K562 (cell line): Measurements from ENCODE around the gene DLK2.

Experiments
- HDAC1 ChIP-seq, 2 experiments: fragments of 450-650 bp; IDR thresholded peaks; 2 replicates each; pipeline ENCODE4 v1.6.1; 2016 to 2017; ENCODE audit warnings: inconsistent platforms in 1 of 2, mild to moderate bottlenecking in 1 of 2, moderate library complexity in 1 of 2
- KDM5B ChIP-seq: fragments of 200-600 bp; sonication (generic); IDR thresholded peaks from 2 replicates; pipeline ENCODE4 v1.6.1; 2012; ENCODE audit warnings: low read depth, mild to moderate bottlenecking, moderate library complexity, low read length, control low read depth, inconsistent platforms; ENCODE audit not compliant: insufficient replicate concordance
- NBN ChIP-seq: fragments of 450-650 bp; IDR thresholded peaks from 2 replicates; pipeline ENCODE4 v1.6.1; 2016; ENCODE audit warnings: low read depth, mild to moderate bottlenecking
- SIN3B ChIP-seq: fragments of 450-650 bp; IDR thresholded peaks from 2 replicates; pipeline ENCODE4 v1.6.1; 2017; ENCODE audit warnings: low read depth, mild to moderate bottlenecking, moderate library complexity
- ZBTB8A ChIP-seq: fragments of 450-650 bp; IDR thresholded peaks from 2 replicates; pipeline ENCODE4 v1.6.1; 2018; ENCODE audit warnings: mild to moderate bottlenecking, moderate library complexity; ENCODE audit not compliant: partially characterized antibody
- TF ChIP-seq, protein P1 (sequence below): IDR thresholded peaks from 2 replicates; pipeline ENCODE4 v1.6.1; 2012; ENCODE audit warnings: low read depth, low read length, improper control_type of control experiment, borderline replicate concordance
- TF ChIP-seq, protein P2 (sequence below), 3 experiments: IDR thresholded peaks in 2 of 3; conservative IDR thresholded peaks in 1 of 3; 2 replicates each; pipeline ENCODE4 v1.5.1; 2011 to 2012; ENCODE audit warnings: low read length in 3 of 3, mild to moderate bottlenecking in 3 of 3, control low read depth in 2 of 3, improper control_type of control experiment in 1 of 3, inconsistent platforms in 1 of 3, low read depth in 1 of 3, mixed read lengths in 1 of 3, moderate library complexity in 1 of 3; ENCODE audit not compliant: insufficient read depth in 2 of 3
- TF ChIP-seq, protein P3 (sequence below): fragments of 450-650 bp; formaldehyde crosslinking; IDR thresholded peaks from 2 replicates; pipeline ENCODE4 v1.4.0; 2022; ENCODE audit warnings: missing genetic modification characterization
- TF ChIP-seq, protein P4 (sequence below): fragments of 150-350 bp; IDR thresholded peaks from 2 replicates; pipeline ENCODE4 v1.6.1; 2014; ENCODE audit warnings: low read depth, mild to moderate bottlenecking, low read length, borderline replicate concordance
- TF ChIP-seq, protein P5 (sequence below): sonication (generic); formaldehyde crosslinking; IDR thresholded peaks from 2 replicates; pipeline ENCODE4 v1.9.0; 2022; ENCODE audit warnings: mild to moderate bottlenecking, missing genetic modification reagents
- TF ChIP-seq, protein P6 (sequence below): fragments of 450-650 bp; IDR thresholded peaks from 2 replicates; pipeline ENCODE4 v1.6.1; 2016

DNA sequence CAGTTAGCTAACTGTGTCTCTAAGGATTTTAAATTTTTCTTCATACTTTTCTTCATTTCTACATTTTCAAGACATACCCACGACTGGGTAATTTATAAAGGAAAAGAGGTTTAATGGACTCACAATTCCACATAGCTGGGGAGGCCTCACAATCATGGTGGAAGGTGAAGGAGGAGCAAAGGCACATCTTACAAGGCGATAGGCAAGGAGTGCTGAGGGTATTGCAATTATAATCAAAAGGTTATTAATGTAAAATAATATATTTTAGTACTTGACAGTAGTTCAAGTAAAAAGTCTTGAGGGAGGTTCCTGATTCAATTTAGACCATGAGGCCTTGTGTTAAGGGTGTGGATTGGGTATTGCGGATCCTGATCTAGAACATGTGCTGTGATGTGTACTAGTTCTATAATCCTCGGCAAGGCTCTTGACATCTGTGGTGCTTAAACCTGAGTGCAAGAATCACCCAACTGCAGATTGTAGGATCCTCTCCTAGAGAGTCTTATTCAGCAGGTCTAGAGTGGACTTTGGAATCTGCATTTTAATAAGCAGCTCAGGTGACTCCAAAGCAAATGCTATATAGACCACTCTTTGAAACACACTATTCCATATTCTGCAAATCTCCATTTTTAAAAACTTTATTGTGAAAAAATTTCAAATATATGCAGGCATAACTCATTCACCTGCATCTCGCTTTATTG lies 35.2 kb downstream of the DLK2 start:
- TF ChIP-seq, protein P1, sequence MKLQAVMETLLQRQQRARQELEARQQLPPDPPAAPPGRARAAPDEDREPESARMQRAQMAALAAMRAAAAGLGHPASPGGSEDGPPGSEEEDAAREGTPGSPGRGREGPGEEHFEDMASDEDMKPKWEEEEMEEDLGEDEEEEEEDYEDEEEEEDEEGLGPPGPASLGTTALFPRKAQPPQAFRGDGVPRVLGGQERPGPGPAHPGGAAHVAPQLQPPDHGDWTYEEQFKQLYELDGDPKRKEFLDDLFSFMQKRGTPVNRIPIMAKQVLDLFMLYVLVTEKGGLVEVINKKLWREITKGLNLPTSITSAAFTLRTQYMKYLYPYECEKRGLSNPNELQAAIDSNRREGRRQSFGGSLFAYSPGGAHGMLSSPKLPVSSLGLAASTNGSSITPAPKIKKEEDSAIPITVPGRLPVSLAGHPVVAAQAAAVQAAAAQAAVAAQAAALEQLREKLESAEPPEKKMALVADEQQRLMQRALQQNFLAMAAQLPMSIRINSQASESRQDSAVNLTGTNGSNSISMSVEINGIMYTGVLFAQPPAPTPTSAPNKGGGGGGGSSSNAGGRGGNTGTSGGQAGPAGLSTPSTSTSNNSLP, result no peak
- TF ChIP-seq KDM5B (no peak), SIN3B (no peak), HDAC1 (IDR thresholded peaks at IDR 0.05) (no peak), NBN (no peak), ZBTB8A (no peak)
- TF ChIP-seq, protein P2, sequence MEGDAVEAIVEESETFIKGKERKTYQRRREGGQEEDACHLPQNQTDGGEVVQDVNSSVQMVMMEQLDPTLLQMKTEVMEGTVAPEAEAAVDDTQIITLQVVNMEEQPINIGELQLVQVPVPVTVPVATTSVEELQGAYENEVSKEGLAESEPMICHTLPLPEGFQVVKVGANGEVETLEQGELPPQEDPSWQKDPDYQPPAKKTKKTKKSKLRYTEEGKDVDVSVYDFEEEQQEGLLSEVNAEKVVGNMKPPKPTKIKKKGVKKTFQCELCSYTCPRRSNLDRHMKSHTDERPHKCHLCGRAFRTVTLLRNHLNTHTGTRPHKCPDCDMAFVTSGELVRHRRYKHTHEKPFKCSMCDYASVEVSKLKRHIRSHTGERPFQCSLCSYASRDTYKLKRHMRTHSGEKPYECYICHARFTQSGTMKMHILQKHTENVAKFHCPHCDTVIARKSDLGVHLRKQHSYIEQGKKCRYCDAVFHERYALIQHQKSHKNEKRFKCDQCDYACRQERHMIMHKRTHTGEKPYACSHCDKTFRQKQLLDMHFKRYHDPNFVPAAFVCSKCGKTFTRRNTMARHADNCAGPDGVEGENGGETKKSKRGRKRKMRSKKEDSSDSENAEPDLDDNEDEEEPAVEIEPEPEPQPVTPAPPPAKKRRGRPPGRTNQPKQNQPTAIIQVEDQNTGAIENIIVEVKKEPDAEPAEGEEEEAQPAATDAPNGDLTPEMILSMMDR (IDR thresholded peaks at IDR 0.05 in 2 of 3, conservative IDR thresholded peaks at IDR 0.05 in 1 of 3; ENCODE audit: insufficient read depth in 2 of 3, low read depth in 1 of 3, low read length in 3 of 3), result no peak
- TF ChIP-seq, protein P3, sequence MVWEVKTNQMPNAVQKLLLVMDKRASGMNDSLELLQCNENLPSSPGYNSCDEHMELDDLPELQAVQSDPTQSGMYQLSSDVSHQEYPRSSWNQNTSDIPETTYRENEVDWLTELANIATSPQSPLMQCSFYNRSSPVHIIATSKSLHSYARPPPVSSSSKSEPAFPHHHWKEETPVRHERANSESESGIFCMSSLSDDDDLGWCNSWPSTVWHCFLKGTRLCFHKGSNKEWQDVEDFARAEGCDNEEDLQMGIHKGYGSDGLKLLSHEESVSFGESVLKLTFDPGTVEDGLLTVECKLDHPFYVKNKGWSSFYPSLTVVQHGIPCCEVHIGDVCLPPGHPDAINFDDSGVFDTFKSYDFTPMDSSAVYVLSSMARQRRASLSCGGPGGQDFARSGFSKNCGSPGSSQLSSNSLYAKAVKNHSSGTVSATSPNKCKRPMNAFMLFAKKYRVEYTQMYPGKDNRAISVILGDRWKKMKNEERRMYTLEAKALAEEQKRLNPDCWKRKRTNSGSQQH, result no peak
- TF ChIP-seq, protein P4, sequence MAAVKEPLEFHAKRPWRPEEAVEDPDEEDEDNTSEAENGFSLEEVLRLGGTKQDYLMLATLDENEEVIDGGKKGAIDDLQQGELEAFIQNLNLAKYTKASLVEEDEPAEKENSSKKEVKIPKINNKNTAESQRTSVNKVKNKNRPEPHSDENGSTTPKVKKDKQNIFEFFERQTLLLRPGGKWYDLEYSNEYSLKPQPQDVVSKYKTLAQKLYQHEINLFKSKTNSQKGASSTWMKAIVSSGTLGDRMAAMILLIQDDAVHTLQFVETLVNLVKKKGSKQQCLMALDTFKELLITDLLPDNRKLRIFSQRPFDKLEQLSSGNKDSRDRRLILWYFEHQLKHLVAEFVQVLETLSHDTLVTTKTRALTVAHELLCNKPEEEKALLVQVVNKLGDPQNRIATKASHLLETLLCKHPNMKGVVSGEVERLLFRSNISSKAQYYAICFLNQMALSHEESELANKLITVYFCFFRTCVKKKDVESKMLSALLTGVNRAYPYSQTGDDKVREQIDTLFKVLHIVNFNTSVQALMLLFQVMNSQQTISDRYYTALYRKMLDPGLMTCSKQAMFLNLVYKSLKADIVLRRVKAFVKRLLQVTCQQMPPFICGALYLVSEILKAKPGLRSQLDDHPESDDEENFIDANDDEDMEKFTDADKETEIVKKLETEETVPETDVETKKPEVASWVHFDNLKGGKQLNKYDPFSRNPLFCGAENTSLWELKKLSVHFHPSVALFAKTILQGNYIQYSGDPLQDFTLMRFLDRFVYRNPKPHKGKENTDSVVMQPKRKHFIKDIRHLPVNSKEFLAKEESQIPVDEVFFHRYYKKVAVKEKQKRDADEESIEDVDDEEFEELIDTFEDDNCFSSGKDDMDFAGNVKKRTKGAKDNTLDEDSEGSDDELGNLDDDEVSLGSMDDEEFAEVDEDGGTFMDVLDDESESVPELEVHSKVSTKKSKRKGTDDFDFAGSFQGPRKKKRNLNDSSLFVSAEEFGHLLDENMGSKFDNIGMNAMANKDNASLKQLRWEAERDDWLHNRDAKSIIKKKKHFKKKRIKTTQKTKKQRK, result no peak
- TF ChIP-seq, protein P5, sequence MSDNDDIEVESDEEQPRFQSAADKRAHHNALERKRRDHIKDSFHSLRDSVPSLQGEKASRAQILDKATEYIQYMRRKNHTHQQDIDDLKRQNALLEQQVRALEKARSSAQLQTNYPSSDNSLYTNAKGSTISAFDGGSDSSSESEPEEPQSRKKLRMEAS (CRISPR knock-in tag), result no peak
- TF ChIP-seq, protein P6, sequence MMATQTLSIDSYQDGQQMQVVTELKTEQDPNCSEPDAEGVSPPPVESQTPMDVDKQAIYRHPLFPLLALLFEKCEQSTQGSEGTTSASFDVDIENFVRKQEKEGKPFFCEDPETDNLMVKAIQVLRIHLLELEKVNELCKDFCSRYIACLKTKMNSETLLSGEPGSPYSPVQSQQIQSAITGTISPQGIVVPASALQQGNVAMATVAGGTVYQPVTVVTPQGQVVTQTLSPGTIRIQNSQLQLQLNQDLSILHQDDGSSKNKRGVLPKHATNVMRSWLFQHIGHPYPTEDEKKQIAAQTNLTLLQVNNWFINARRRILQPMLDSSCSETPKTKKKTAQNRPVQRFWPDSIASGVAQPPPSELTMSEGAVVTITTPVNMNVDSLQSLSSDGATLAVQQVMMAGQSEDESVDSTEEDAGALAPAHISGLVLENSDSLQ, result no peak
